Measurements from ENCODE around the gene ARSJ.

The ARSJ gene

DNA sequence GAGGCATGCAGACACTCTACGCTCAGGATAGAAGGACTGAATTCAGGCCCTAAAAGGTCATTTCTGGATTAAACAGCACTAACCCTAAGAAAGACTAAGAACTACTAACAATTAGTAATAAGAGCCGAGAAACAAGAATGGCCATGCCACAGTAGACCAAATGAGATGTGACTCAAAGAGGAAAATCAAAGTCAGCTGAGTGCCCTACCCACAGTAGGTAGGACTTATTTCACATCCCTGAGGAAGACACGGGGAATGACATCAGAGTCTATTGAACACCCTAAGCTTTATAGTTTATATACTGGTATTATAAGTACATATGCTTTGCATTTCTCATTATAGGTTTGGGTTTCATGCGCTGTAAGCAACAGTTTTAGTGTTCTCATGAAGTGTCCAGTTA, 2.7 kb upstream of the ARSJ start:
- DNase-seq: no peak

DNA sequence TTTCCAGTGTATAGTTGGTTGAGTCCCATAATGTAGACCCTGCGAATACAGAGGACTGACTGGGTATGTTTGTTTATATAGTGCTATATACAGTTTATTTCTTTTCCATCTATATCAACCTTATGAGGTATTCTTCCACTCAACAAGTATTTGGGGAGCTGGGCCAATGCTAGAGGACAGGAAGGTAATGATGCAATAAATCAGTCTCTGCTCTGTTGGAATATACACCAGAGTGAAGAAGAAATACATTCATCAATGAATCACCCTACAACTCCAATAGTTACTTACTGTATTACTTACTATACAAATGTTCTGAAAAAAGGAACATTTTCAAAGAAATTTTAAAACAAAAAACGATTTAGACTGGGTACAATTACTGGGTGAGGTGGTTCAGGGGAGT, 2.1 kb upstream of the ARSJ start:
- DNase-seq: no peak

DNA sequence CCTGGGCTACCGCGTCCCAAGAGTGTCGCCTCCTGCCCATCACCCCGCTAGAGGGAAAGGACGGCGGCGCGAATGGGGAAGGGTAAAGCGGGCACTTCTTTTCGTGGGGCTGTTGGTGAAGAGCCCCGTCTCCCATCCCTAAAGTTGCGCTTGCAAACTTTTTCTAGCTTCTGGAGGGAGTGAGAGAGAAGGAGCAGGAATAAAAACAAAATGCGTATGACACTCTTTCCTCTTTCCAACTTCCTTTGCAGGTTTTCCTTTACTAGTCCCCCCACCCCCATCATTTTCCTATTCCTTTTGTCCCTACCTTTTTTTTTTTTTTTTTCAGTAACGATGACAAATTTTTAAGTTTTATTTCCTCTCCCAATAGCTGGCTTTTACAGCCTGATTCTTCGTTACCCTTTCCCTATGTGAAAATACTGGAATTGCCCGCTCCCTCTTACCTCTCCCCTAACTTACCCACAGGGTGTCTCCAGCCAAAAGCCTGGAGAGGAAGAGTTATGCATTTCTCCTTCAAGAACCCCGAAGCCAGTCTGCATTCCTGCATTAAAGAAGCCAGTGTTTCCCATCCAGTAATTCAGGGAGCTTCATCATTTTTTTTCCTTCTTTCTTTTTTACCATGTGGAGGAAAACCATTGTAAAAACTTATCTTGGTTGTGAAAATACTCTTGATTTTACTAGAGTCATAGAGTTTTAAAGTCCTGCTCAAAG, 613 bp upstream of the ARSJ start:
- peak; percentile 41 for DNase-seq

DNA sequence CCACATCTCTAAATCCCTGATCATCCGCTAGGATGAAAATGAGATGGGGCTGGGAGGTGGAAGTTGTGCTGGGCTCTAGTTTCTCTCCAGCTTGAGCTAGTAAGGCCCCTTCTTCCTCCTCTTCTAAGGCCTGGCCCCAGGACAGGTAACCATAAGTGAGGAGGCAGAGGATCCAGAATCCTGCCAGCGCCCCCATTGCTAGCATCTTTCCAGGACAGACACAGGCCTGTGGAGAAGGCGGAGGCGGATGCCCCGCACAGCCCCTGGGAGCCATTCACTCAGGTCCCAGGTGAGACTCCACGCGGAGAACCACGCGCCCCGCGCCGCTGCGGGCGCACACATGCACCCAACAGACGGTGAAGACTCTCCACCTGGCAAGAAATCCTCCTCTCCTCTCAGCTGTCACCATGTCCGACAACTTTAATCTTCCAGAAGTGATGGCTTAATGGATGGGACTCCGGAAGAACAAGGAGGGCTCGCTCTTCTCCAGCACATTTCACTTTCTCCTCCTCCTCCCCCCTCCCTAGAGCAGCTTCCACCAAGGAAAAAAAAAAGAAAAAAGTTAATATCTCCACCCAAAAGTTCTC, 793 bp downstream of the ARSJ start:
- no peak for DNase-seq

DNA sequence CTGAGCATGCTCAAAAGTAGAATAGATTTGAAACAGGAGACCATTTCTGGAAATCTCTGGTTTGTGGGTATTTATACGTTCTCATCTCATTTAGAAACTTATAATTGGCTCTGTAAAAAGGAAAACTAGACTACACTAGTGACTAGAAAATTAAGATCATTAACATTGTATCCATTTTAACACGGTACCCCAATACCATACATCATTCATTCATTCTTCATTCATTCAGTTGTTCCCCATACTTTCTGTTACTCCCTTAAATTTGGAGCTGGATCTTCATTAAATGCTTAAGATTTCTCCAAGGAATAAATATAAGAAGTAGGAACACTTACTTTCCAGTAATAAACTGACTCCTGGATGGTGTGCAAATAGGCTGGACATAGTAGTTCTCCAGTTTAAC, 1.3 kb downstream of the ARSJ start:
- DNase-seq: no peak

DNA sequence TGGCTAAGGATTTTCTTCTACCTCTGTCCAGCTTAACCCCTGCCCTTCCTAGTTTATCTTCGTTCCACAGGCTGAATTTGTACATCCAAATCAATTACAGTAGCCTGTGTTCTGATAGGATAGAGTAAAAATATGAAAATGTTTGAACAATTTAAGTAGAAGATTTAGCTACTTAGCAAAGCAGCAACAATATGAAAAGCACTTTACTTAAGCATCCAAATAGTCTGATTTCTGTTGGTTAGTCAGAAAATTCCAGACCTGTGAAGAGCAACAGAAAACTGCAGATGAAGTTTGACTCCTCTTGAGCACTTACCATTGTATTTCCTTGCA, 2.0 kb downstream of the ARSJ start:
- DNase-seq: no peak

DNA sequence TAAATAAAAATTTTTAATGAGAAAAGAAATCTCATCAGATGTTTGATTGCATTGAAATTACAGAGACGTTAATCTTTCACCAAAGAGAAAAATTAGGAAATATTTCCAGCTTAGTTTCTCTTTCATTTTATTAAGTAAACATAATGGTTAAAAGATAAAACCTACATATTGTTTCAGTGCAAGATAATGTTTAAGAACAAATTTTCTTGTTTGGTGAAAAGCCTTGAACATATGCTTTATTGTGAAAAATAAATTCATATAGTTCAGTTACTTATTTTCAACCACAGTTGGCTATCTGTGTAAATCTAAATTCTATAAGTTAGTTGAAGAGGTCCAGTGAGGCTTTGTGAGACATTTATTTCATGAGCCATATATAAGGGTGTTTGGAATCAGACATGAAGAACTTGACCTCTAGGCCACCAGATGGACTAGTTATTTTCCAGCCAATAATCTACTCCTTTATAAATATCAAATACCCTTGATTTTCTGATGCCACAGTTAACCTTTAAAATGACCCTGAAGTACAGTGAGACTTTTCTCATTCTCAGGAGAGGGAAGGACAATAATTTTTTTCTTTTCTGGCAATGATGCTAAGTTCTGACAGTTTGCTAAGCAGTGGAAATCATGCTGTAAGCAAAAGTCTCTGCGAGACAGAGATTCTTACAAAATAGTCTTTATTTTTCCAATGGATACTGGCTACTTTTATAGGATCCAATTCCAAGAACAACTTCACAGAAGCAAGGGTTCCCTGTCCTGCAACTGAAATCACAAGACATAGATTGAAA, 2.5 kb downstream of the ARSJ start:
- DNase-seq: no peak

DNA sequence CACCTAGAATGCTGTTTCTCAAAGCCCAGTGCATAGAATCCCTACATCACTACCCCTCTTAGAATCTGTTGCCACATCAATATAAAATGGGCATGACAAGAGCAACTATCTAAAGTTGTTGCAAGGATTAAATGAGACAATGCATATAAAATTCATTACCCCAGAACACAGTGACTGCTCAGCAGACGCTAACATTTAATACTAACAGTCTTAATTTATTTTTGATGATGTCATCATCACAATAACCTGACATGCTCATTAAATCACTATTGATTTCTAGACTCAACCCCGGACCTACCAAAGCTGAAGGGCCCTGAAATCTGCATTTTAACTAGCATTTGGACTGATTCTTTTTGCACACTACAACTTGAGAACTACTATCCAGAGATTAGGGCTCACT, 3.9 kb downstream of the ARSJ start:
- no peak for DNase-seq

DNA sequence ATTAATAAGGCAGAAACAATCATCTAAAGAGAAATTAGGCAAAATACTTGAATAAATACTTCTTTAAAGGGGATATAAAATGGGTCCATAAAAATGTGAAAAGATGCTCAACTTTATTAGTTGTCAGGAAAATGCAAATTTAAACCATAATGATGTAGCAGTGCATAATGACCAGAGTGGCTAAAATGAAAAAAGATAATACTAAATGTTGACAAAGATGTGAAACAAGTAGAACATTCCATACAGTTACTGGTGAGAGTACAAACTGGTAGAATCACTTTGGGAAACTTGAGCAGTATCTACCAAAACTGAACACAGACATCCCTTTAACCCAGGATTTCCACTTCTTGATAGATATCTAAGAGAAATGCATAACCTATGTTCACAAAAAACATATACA, 5.0 kb downstream of the ARSJ start:
- no peak for DNase-seq

DNA sequence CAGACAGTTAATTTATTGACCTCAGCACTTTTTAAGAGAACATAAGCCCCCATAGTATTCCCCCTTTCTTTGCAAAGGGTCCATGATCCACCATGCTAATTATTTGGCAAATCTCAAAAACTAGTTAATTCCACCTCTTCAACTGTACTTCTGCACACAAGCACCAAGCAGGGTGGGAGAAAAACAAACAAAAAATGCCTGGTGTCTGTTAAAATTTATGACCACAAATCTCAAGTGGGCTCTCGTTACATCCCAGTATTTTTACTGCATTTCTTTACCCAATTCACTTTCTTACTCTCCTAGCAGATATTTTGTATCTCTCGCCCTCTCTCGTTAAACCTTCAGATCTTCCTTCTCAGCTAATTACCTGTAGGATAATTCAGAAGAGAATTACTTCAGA, 6.1 kb downstream of the ARSJ start:
- no peak for DNase-seq

DNA sequence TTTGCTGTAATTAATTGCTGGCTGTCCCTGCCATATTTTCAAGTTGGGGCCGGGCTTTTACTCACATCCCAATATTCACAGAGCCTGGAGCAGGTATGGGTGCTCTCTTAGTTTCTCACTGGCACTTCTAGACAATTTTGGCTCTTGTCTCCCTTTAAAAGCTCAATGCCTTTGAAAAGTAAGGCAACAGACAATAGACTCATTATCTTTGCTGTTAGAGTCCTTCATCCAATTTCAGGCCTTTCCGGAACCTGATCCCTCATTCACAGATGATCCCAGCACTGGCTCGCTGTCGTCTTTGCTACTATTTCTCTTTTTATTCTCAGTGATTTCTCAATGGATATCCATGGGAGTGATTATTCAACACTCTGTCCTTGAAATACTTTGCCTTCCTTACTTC, 6.7 kb downstream of the ARSJ start:
- no peak for DNase-seq

DNA sequence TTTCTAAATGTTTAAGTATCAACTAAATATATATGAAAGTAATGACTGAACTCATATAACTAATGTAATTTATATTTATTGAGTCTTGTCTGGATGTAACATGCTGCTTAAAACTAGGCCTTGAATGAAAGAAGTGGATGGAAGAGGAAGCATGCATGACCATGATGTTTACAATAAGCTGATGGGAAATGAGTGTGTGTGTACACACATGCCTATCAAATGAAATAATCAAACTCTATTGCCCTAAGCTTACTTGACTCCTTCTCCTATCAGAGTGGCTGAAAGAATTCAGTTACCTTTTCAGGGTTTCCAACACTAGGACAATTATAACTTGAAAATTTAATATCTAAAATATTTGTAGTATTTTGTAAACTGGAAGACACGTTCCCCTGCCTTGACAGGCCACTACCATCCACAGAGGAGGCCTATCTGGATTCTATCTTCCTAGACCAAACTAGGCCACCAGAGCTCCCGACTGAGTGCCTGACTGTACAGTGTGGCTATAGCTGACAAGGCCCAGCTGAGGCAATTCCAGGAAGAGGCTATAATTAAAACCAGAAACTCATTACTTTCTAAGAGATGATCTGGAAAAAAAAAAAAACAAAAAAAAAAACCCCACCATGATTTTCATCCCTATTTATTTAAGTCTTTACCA, 7.6 kb downstream of the ARSJ start:
- DNase-seq: no peak

DNA sequence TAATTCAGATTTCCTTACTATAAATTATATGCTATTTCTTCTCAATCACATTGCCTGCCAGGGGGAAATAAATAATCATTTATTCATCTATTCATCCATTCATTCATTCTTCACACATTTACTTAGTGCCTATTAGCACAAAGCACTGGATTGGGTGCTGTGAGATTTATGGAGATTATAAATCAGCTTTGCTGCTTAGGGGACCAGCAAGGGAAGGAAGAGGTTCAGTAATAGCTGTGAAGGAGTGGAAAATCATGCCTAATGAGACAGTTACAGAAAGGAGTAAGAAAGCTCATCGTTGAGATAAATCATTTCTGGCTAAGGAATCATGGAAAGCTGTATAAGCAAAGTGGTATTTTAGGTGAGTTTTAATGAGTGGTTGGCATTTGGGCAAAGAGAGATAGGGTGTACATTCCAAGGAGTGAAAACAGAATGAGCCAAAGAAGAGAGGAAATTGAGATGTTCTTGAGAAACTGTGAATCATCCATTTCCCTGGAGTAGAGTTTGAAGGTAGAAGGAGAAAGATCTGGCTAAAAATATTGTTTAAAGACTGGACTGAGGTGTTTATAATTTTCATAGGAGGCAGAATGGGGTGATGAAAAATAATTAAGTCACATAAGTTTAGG, 9.6 kb downstream of the ARSJ start:
- no peak for DNase-seq

DNA sequence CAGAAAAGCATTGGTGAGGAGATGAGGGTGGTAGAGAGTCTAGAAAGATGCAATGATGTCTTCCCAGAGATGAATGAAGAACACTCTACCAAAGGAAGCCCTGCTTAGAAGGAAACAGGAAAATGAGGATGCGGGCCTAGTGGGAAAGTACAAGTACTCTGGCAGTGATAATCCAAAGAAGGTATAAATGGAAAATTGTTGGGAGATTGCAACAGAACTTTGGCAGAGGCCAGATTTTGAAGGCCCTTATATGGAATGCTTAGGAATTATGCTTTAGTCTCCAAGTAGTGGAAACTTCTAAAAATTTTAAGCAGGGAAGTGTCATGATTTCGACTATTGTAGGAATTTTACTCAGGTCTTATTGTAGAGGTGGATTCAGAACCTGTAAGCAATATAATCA, 11.0 kb downstream of the ARSJ start:
- DNase-seq: no peak

DNA sequence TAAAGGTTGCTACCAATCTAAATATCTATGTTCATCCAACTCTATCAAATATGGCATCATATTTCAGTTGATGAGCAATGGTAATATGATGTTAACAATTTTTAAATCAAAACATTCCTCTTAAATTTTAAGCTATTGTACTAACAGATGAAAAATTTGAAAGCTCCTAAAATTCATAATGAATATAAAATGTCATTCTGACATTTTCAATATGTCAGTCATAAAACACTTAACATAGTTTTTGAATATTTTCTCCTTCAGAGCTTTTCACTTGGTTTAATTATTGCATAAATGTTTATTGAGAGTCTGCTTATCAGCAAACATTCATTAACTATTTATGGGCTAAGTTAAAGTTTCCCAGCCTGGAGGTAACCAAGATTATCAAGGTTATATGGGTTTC, 11.8 kb downstream of the ARSJ start:
- no peak for DNase-seq

DNA sequence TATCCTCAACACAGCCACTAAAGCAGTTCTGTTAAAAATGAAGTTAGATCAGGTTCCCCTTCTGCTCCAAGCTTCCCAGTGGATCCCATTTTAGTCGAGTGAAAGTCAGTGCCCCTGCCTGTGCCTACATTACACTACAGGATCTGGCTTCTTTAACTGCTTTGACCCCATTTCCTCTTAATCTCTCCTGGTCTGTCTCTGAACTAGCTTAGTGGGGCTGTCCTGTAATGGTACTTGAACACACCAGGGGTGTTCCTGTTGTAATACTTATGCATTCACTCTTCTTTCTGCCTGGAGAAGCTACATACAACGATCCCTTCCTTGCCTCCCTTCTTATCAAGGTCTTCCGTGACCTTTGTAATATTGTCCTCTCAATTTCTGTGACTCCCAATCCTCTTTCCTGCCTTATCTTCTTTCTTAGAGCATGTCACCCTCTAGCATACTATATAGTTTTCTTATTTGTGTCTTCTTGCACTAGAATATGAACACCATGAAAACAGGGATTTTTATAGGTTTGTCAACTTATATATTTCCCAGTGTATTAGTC, 16.7 kb downstream of the ARSJ start:
- no peak for DNase-seq

DNA sequence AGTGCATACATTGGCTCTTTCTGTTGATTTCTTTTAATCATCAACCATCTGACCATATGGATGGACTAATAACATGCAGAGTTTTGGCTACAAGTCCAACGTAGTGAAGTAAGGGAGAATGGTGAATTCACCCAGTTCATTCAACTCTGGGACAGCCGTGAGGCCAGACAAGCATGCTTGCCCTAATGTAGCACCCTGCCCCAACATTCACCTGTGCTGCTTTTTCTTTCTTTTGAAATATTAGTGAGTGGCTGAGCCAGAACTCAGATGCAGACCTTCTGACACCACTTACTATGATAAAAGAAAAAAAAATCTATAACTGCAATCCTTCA, 17.5 kb downstream of the ARSJ start:
- DNase-seq: no peak

DNA sequence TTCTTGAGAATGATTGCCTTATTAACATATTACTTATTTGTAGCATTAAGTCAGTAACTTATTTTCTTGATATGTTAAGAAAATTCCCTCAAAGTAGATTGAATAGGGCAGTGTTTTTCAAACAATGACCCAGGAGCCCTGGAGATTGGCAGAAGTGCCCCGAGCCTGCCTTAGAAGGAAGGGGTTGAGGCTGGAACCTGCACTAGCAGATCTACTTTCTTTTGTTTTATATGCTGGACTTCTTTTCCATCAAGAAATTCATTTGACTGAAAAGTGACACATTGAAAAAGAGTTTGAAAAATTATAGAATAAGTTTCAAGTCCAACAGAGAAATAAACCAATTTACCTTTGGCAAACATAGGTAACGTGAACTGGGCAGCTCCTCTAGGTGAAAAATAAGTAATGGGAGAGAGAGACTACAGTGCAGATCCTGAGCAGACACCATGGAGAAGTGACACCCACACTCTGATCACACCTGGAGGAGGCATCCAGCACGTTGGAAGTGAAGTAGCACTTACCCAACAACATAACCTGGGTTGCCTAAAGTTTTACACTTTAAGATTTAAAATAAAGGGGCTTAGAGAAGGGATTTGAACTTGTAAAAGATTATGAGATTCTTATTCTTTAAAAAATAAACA, 18.6 kb downstream of the ARSJ start:
- no peak for DNase-seq

DNA sequence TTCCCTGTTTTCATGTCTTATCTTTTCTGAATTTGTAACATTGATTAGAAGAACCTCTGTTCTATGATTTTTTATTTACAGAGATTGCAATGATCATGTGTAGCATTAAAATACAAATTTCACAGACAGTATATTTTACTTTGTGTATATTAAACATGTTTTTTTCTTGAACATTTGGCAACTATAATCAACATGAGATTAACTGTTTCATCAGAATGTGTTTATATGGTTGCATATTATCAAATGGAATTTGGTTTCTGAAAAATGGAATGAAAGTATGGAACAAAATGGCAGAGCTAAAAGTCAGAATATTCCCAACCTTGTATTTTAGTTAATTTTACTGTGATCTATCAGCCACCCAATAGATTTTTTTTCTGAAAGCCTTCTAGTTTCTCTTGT, 19.9 kb downstream of the ARSJ start:
- DNase-seq: no peak

DNA sequence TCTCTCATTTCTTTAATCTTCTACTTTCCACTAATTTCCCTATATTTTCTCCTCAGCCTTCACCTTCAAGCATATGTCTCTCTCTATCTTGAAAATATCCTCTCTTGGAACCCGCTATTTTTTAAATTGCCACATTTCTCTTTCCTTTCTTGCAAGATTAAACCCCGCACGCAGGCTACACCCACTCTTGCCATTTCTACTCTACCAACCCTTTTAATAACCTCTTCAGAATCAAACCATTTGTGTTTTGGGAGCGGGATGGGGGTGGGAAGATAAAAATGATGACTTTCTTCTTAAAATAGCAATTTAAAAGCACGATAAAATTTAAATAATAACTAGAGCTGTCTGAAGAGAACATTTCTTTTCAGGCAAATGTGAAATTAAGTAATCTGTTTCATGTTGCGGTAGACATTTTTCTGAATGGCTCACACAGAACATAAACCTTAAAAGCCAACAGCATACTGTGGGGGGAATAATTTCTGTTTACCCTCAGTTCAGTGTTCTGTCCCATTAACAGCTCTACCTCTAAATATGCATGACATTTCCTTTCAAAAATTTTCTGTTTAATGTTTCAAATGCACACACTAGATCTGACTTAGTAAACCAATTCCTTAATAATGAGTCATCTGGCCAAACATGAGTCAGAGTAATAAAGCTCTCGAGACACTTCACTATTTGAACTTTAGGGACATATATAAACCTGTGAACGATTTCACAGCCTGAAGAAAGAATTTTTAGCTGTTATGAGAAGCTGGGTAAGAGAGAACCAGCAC, 20.5 kb downstream of the ARSJ start:
- peak; percentile 44 for DNase-seq

DNA sequence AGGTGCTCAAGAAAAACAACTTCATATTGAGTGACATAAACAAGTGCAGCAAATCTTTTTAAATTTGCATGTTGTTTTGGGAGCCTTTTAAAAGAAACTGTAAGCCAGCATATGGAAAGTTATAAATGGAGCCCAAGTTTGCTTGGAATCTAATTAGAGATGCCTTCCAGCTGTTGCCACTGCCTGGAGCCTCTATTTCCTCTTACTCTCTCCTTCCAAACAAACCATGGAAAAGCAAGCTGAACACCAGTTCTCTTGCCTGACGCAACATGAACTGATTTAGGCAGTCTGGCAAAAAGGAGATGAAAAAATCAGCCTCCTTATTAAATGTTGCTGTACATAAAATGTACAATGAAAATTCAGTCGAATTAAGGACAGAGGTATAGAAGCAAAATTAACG, 21.5 kb downstream of the ARSJ start:
- DNase-seq: no peak

DNA sequence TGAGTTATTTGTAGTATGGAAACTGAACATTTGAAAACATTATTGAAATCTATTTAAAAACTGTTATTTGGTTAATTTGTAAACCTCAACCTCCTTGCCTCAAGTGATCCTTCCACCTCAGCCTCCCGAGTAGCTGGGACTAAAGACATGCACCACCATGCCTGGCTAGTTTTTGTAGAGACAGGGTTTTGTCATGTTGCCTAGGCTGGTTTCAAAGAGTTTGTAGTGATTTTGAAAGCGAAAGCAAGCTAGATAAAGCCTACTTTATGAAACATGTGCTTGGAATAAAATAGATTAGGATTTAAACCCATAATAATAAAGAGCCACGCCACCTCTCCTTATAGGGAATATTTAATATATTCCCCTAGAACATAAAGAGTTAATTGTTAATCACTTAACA, 23.5 kb downstream of the ARSJ start:
- no peak for DNase-seq
